Stimulated activated memory B cell treated with anti-CD40 and anti-IgM and Interleukin-4, amounts not matched to agents 10 μg/mL and 1 μg/mL and 100 μg/mL, for 72 hours (primary cell): ENCODE data around the gene HGF.

Source experiments
- ATAC-seq: fragments of 150-1000 bp; cut with Tn5 transposase; 2 replicates; pipeline ENCODE4 v1.10.0; 2021
- H3K27ac Mint-ChIP-seq: one replicate; pipeline ENCODE4 v1.8.0; 2022; ENCODE audit warnings: mild to moderate bottlenecking, mixed read lengths
- H3K27me3 Mint-ChIP-seq: one replicate; pipeline ENCODE4 v1.8.0; 2022; ENCODE audit warnings: mixed read lengths
- H3K36me3 Mint-ChIP-seq: one replicate; pipeline ENCODE4 v1.8.0; 2022; ENCODE audit warnings: mixed read lengths
- H3K4me1 Mint-ChIP-seq: one replicate; pipeline ENCODE4 v1.8.0; 2022; ENCODE audit warnings: mixed read lengths
- H3K4me3 Mint-ChIP-seq: one replicate; pipeline ENCODE4 v1.8.0; 2022; ENCODE audit warnings: mild to moderate bottlenecking, moderate library complexity, mixed read lengths
- H3K9me3 Mint-ChIP-seq: one replicate; pipeline ENCODE4 v1.8.0; 2022; ENCODE audit warnings: mixed read lengths

Gene HGF

DNA sequence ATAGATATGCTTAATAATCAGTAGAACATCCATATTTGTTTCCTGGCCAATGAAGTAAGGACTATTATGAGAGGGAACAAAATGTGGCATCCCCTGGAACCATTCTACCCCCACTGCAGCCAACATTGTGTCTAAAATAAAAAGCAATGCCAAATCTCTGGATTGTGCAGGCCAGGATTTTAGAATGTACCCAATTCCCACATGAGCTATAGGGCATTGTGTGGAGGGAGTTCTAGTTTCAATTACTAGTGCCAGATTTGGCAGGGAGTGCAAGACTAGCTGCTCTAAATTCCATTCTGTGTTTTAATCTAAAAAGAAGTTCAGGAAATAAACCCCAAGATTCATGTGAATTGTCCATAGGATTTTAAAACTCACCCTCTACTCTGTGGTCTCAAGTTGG lies 112.3 kb downstream of the HGF start:
- Mint-ChIP-seq H3K9me3 (peaks cover 7% of the 10 kb centered on the region), H3K27me3 (no peaks in the 10 kb centered on the region), H3K4me3 (no peak overlapping the region), H3K36me3 (no peaks in the 10 kb centered on the region), H3K27ac (no peak overlapping the region), H3K4me1 (no peaks in the 10 kb centered on the region)
- no peak for ATAC-seq

DNA sequence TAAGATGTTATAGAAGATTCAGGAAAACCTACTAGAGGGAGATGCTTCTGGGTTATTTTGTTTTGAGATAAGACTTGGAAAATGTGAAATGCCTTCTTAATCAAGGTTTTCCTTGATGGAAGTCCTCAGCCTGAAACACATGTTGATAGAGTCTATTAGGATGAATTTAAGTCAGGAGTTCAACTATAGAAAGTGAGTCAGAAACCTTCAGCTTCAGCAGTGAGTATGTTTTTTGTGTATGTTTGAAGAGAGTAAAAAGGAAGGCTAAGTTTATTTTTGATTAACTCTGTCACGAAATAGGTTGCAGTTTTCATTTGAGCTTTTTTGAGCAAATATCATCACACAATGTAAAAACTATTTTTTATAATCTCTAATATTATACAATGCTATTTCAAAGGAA lies 114.6 kb downstream of the HGF start:
- no peak for ATAC-seq
- peaks cover 10% of the 10 kb centered on the region for H3K9me3 Mint-ChIP-seq
- H3K36me3 Mint-ChIP-seq, result no peaks in the 10 kb centered on the region
- no peak overlapping the region for H3K27ac Mint-ChIP-seq
- H3K4me3 Mint-ChIP-seq, result no peak overlapping the region
- no peaks in the 10 kb centered on the region for H3K27me3 Mint-ChIP-seq
- no peaks in the 10 kb centered on the region for H3K4me1 Mint-ChIP-seq

DNA sequence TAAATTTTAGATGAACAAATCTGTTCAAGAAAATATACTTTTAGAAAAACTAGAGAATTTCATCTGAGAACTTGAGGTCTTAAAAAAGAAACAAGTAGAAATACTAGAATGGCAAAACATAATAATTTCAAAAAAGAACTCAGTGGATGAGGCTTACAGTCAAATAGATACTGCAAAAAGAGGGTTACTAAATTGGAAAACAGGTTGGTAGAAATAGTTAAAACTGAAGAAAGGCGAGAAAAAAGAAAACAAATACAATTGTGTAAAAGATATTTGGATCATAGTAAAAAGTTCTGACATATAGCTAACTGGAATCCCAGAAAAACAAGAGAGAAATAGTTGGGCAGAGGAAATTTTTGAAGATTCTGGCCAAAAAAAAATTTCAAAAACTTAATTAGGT lies 117.6 kb downstream of the HGF start:
- ATAC-seq, result no peak
- no peaks in the 10 kb centered on the region for H3K4me1 Mint-ChIP-seq
- peaks cover 8% of the 10 kb centered on the region for H3K9me3 Mint-ChIP-seq
- no peak overlapping the region for H3K27ac Mint-ChIP-seq
- no peaks in the 10 kb centered on the region for H3K36me3 Mint-ChIP-seq
- no peaks in the 10 kb centered on the region for H3K27me3 Mint-ChIP-seq
- no peak overlapping the region for H3K4me3 Mint-ChIP-seq
